ENCODE data around the gene FGF3. TPM values are rescaled to one million over a fixed set of nuclear protein-coding genes. Genes with fewer than 3 reads are reported as not detected.
"Not testable (repeated sequence)": the region's sequence is repeated elsewhere in the genome, so short reads cannot be mapped to it uniquely, and the experiment has no call there.

FGF3 gene
- total and polyA plus RNA-seq, 11 donors: not detected

DNA sequence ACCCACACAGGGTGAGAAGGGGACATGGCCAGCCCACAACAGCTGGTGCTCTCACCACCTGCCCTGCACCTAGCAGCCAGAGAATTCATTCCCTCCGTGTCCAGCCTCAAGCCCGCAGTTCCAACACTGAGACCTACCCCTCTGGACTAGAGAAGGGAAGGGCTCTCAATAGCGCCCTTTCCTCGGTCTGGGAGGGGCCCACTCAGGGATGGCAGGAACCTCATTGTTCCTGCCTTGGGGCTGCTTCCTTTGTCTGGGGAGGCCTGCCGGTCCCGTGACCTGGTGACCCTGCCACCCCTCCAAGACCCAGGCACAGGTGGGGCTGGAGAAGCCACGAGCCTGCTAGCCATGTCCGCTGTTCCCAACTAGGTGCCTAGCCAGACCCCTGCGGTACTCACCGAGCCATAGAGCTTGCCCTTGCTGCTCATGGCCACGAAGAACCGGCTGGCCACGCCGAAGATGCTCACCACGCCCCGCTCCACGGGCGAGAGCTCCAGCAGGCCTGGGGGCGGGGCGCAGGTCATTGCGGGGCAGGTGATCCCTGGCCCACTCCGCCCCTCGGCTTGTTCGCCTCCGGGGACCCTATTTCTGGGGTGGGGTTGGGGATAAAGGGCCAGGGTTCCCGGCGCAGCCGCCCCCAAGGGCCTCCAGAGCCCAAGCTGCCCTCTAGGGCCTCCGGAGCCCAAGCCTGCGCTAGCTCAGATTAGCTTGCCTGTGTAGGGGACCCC is 45.4 kb downstream of the FGF3 start:
- H3K27ac ChIP-seq: no peak overlapping the region
- no peaks in the 10 kb centered on the region for H3K36me3 ChIP-seq
- peaks cover 0 to 18% (median 0%) of the 10 kb centered on the region in 12 donors for H3K4me1 ChIP-seq
- DNase-seq: no peak
- H3K27me3 ChIP-seq: peaks cover 18 to 90% (median 45%) of the 10 kb centered on the region in 9 donors
- no peak for ATAC-seq
- H3K9me3 ChIP-seq: peaks cover 0 to 5% (median 0%) of the 10 kb centered on the region in 12 donors
- intact Hi-C loops (cut with DNase I): no loop called here
- WGBS, 4 donors: 11 to 36% (median 17%) methylated on average over 13 to 30 of the region's 30 CpGs
- H3K4me3 ChIP-seq: no peak overlapping the region
- TF ChIP-seq, protein P1, sequence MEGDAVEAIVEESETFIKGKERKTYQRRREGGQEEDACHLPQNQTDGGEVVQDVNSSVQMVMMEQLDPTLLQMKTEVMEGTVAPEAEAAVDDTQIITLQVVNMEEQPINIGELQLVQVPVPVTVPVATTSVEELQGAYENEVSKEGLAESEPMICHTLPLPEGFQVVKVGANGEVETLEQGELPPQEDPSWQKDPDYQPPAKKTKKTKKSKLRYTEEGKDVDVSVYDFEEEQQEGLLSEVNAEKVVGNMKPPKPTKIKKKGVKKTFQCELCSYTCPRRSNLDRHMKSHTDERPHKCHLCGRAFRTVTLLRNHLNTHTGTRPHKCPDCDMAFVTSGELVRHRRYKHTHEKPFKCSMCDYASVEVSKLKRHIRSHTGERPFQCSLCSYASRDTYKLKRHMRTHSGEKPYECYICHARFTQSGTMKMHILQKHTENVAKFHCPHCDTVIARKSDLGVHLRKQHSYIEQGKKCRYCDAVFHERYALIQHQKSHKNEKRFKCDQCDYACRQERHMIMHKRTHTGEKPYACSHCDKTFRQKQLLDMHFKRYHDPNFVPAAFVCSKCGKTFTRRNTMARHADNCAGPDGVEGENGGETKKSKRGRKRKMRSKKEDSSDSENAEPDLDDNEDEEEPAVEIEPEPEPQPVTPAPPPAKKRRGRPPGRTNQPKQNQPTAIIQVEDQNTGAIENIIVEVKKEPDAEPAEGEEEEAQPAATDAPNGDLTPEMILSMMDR (IDR thresholded peaks at IDR 0.05): no peak
- TF ChIP-seq POLR2A (IDR thresholded peaks at IDR 0.05): no peak

GRCh38 chr11:69771466-69771865 is 47.8 kb downstream of the FGF3 start:
- Histone ChIP-seq H3K4me3 (no peak overlapping the region), H3K27me3 (peaks cover 18 to 75% (median 45%) of the 10 kb centered on the region in 9 donors), H3K4me1 (peaks cover 0 to 18% (median 0%) of the 10 kb centered on the region in 12 donors), H3K27ac (no peak overlapping the region), H3K9me3 (peaks cover 0 to 5% (median 0%) of the 10 kb centered on the region in 12 donors), H3K36me3 (no peaks in the 10 kb centered on the region)
- 52 to 62% (median 55%) methylated on average over 7 of the region's 7 CpGs for WGBS, 4 donors
- no peak for ATAC-seq
- intact Hi-C loops (cut with DNase I): no loop called here
- no peak for DNase-seq
- TF ChIP-seq, protein P1 (IDR thresholded peaks at IDR 0.05): no peak
- TF ChIP-seq POLR2A (IDR thresholded peaks at IDR 0.05): no peak

DNA sequence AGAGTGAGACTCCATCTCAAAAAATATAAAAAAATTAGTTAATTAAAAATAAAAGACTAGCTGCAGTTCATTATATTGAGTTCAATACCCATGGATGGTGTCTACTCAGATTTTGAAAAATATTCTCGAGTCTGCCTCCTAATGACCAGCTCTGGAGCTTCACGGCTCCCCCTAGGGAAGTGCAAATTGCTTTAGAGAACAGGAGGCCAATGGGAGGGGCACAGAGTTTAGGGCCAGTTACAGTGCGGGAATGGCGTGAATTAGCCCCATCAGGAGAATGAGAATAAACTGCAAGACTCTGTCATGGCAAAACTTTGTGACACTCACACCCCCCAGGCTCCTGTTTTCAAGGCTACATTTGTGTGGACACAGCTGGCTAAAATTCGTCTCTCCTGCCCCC is 48.7 kb downstream of the FGF3 start:
- Histone ChIP-seq H3K9me3 (peaks cover 0 to 5% (median 0%) of the 10 kb centered on the region in 12 donors), H3K4me3 (no peak overlapping the region), H3K27ac (no peak overlapping the region), H3K36me3 (no peaks in the 10 kb centered on the region), H3K27me3 (peaks cover 18 to 67% (median 36%) of the 10 kb centered on the region in 9 donors), H3K4me1 (peaks cover 0 to 18% (median 0%) of the 10 kb centered on the region in 12 donors)
- no peak for TF ChIP-seq POLR2A (IDR thresholded peaks at IDR 0.05)
- TF ChIP-seq, protein P1 (IDR thresholded peaks at IDR 0.05): no peak
- DNase-seq (no peak), ATAC-seq (no peak)
- intact Hi-C loops (cut with DNase I): no loop called here
- 21 to 32% (median 25%) methylated on average over 5 of the region's 5 CpGs for WGBS, 4 donors

- H3K27ac ChIP-seq: no peak overlapping the region
- TF ChIP-seq, protein P1 (IDR thresholded peaks at IDR 0.05): no peak
- no peak for TF ChIP-seq POLR2A (IDR thresholded peaks at IDR 0.05)
- intact Hi-C loops (cut with DNase I): no loop called here
- no peaks in the 10 kb centered on the region for H3K4me1 ChIP-seq
- H3K4me3 ChIP-seq: no peak overlapping the region
- H3K9me3 ChIP-seq: peaks cover 0 to 5% (median 0%) of the 10 kb centered on the region in 12 donors
- DNase-seq: no peak
- peaks cover 0 to 45% (median 8%) of the 10 kb centered on the region in 9 donors for H3K27me3 ChIP-seq
- no peaks in the 10 kb centered on the region for H3K36me3 ChIP-seq
- no peak for ATAC-seq
- WGBS, 4 donors: 58 to 79% (median 70%) methylated on average over 10 of the region's 10 CpGs
Measured at GRCh38 chr11:69765498-69765995, 53.7 kb downstream of the FGF3 start.

DNA sequence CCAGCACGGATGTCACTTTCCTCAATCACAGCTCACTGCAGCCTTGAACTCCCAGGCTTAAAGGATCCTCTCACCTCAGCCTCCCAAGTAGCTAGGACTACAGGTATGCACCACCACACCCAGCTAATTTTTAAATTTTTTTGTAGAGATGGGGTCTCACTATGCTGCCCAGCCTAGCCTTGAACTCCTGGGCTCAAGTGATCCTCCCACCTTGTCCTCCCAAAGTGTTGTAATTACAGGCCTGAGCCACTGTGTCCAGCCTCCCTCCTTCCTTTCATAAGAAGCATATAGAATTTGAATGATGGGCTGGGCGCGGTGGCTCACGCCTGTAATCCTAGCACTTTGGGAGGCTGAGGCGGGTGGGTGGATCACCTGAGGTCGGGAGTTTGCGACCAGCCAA is 54.3 kb downstream of the FGF3 start:
- H3K4me3 ChIP-seq; ATAC-seq; intact Hi-C loops (cut with DNase I); H3K36me3 ChIP-seq; H3K27ac ChIP-seq; DNase-seq; H3K4me1 ChIP-seq; H3K9me3 ChIP-seq: not testable (repeated sequence)
- peaks cover 0 to 39% (median 5%) of the 10 kb centered on the region in 9 donors for H3K27me3 ChIP-seq
- 85 to 94% (median 90%) methylated on average over 7 of the region's 7 CpGs for WGBS, 4 donors
